ENCODE data around the gene OR5L1.

OR5L1 gene

DNA sequence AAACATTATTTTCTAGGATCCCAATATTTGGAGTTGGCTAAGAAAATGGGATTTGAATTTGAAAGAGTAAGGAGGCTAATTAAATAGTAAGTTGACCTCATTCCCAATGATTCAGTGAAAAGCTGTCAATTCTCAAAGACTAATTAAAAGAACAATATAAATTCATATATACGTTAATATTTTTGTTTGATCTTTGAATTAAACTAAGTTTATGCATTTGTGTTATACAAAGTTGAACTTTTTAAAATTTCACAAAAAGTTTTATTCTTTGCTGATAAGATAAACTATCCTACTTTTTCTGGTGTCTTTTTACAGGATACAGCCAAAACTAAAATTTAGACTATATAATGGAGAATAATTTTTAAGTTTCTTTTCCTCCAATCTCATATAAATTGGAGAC, at the start of gene OR5L1:
Gene OR5L1 (plus strand): TSS at position 301 of the 400 bp plus-strand sequence. CDS start 100 bp downstream, outside the sequence.
- no peak for DNase-seq (ENCODE audit: low spot score)

DNA sequence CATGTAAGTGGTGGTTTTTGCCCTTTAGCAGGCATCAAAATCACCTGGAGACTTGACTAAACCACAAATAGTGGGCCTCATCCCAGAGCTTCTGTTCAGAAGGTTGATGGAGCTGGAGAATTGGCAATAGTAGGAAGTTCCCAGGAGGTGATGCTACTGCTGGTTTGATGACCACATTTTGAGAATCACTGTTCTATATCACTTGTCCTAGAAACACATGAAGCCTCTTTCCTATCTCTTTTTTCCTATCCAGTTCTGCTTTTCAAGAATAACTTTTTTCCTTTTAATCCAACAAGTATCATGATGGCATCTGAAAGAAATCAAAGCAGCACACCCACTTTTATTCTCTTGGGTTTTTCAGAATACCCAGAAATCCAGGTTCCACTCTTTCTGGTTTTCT, 38.0 kb upstream of the OR5L1 start, which contains the start of gene OR5D13:
Gene OR5D13 (plus strand): TSS at position 301 of the 400 bp plus-strand sequence. CDS start 0 bp downstream, at position 301.
- no peak for DNase-seq (ENCODE audit: low spot score)

DNA sequence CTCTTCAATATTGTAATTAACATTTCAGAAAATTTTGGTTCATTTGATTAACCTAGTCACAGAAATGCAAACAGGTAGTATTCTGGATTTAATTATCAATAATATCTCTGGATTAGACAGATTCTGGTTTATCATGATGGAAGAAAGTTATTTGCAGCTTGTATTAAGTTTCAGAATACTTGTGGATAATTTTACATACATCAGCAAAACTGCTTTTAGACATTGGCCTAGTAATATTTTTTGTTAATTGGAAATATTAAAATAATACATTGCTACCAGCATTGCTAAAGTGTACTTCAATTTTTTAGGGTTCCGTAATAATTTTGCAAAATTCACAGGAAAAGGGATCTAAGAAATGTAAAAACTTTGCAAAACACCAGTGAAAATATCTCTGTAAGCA, 19.6 kb upstream of the OR5L1 start:
- DNase-seq (ENCODE audit: low spot score): no peak

GRCh38 chr11:55793321-55793720, 17.8 kb upstream of the OR5L1 start:
- no peak for DNase-seq (ENCODE audit: low spot score)

- DNase-seq (ENCODE audit: low spot score): no peak
Measured at GRCh38 chr11:55795256-55795655, 15.9 kb upstream of the OR5L1 start, which contains the start of gene OR5D14. OR5D14 (plus strand) TSS chr11:55795556; CDS start chr11:55795556, 0 bp downstream.

- DNase-seq (ENCODE audit: low spot score): no peak
Measured at GRCh38 chr11:55806248-55806647, 4.9 kb upstream of the OR5L1 start.

DNA sequence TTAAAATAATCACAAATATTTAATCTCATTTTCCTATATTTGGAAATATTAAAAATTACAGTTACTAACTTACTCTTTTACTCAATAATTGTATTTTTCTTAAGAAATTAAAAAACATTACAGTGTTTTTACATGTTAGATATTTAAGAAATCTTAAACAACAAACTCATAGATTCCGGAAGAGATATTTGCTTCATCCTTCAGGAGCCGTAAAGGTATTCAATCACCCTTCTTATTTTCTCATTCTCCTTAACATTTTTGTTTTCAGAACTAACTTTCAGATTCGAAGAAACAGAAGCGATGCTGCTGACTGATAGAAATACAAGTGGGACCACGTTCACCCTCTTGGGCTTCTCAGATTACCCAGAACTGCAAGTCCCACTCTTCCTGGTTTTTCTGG, 8.2 kb downstream of the OR5L1 start, which contains the start of gene OR5D18:
Gene OR5D18 (plus strand): TSS at position 301 of the 400 bp plus-strand sequence. CDS start 0 bp downstream, at position 301.
- no peak for DNase-seq (ENCODE audit: low spot score)

GRCh38 chr11:55826919-55827318, 15.8 kb downstream of the OR5L1 start, which contains the start of gene OR5L2:
OR5L2 (plus strand) TSS chr11:55827219; CDS start chr11:55827219, 0 bp downstream.
- DNase-seq (ENCODE audit: low spot score): no peak

DNA sequence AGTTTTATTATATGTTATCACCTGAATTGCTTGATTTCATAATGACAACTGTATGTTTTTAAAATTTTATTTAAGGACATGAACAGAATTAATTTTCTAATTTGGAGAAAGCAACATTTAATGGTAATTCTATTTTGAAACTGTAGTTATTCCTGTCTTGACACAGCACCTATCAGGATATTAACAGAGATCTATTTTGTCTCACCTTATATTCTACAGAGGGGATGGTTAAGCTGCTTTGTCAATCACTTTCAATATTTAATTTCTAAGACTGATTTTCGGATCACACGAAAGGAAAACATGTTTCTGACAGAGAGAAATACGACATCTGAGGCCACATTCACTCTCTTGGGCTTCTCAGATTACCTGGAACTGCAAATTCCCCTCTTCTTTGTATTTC, 27.3 kb downstream of the OR5L1 start, which contains the start of gene OR5D16:
Gene OR5D16 (plus strand): TSS at position 301 of the 400 bp plus-strand sequence. CDS start 0 bp downstream, at position 301.
- DNase-seq (ENCODE audit: low spot score): no peak

DNA sequence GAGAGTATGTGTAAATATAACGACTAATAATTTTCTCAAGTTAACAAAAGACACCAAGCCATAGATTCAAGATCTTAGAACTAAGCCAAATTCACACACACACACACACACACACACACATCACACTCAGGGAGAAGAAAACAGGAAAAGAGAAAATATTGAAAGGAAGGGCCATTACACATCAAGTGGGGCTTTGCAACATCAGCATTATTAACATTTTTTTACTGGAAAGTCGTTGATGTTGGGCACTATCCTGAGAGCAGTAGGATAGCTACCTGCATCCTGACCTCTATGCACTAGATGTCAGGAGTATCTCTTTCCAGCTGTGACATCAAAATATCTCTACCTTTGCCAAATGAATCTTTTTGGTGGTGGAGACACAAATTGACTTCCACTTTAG, 36.3 kb downstream of the OR5L1 start:
- DNase-seq (ENCODE audit: low spot score): no peak

DNA sequence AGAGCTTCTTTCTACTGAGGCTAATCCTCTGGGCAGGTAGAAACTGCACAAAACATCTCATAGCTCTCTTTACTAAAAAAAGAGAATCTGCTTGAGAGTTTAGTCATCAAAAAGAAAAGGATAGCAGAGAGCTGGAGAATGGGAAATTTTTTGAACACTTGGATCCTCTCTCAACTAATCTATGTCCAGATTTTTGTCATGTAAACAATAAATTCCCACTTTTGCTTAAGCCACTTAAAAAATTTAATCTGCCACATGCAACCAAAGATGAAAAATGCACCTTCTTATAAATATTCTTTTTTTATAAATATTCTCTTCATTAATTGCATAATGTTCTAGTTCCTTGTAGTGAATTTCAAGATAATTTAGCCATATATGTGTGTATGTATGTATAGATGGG, 37.9 kb downstream of the OR5L1 start:
- DNase-seq (ENCODE audit: low spot score): no peak

- no peak for DNase-seq (ENCODE audit: low spot score)
Measured at GRCh38 chr11:55852141-55852540, 41.0 kb downstream of the OR5L1 start.

GRCh38 chr11:55854704-55855103, 43.5 kb downstream of the OR5L1 start:
- no peak for DNase-seq (ENCODE audit: low spot score)

Measured in CD4-positive, alpha-beta T cell treated with Interleukin-2 at 100 ng/mL for 4 hours (primary cell).